Activated CD4-positive, alpha-beta T cell treated with anti-CD3 and anti-CD28 coated beads, Interleukin-2, amount 50 U/mL, for 16 hours (primary cell): ENCODE data around the gene MCTP2.
A peak's percentile ranks its signal among the peaks of the same experiment; 100 is the strongest.

Experiments used
- DNase-seq: peaks from one replicate; pipeline ENCODE4 v3.0.0-alpha.2; 2020

The MCTP2 gene

DNA sequence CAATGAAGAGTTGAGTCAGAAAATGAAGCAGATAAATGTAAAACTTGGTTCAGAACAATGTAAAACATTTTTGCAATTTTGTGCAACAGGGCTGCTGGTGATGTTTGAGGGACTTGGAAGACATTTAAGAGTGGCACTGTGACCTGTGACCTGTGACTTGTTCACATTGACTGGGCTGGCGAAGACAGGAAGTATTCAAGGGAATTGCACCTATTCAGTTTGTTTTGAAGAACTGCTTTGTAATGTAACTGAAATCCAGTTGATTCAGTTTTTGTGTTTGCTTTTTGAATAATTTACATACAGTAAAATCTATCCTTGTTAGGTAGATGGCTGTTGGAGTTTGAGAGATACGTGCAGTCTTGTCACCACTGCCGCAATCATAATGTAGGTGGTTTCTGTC, 35.4 kb downstream of the MCTP2 start:
- no peak for DNase-seq

- no peak for DNase-seq
These were observed 38.6 kb downstream of the MCTP2 start for GRCh38 chr15:94269954-94270353.

GRCh38 chr15:94270570-94270969, 39.2 kb downstream of the MCTP2 start:
- no peak for DNase-seq

- peak; percentile 68 for DNase-seq
These were observed 41.0 kb downstream of the MCTP2 start for GRCh38 chr15:94272251-94272898.

DNA sequence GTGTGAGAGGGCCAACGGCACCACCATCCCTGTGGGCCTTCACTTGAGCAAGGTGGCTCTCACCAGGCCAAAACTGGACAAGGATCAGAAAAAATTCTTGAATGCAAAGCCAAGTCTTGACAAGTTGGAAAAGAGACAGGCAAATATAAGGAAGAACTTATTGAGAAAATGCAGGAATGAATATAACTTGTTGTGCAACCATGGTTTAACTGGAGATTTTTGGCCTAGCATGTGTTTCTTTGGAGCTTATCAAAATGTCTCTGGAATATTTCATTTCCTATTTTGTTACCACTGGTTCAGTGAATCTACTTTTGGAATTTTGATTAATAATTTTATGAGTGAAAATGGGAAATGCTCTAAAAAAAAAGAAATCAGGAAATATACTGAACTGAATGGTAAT, 42.5 kb downstream of the MCTP2 start:
- no peak for DNase-seq

DNA sequence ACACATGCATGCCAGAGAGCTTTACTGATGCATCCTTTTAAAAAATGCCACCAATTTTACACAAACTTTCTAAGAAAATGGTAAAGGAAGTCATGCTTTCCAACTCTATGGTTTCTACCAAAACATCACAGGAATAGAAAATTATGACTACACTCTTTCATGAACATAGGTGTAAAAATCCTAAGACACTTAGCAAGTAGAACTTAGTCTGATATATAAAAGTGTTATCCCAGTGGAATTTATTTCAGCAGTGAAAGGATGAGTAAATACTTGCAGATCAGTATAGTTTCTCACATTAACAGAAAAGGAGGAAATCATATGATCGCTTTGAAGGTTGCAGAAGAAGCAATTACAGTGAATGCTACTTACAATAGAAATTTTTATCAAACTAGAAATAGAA, 43.4 kb downstream of the MCTP2 start:
- DNase-seq = no peak

DNA sequence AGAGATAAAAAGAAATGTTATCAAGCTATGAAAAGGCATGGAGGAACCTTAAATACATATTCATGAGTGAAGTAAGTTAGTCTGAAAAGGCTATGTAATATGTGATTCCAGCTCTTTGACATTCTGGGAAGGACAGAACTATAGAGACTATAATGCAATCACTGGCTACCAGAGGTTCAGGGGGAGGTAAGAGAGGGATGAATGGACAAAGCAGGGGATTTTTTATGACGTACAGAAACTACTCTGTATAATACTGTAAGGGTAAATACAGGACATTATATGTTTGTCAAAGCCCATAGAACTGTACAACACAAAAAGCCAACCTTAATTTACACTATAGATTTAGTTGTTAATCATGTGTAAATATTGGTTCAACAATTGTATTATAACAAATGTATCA, 46.1 kb downstream of the MCTP2 start:
- no peak for DNase-seq

GRCh38 chr15:94279736-94280135, 48.4 kb downstream of the MCTP2 start:
- no peak for DNase-seq

- DNase-seq = no peak
These were observed 48.9 kb downstream of the MCTP2 start for GRCh38 chr15:94280301-94280700.

- no peak for DNase-seq
These were observed 51.2 kb downstream of the MCTP2 start for GRCh38 chr15:94282269-94283250.

GRCh38 chr15:94286583-94286982, 55.2 kb downstream of the MCTP2 start:
- DNase-seq = no peak

DNA sequence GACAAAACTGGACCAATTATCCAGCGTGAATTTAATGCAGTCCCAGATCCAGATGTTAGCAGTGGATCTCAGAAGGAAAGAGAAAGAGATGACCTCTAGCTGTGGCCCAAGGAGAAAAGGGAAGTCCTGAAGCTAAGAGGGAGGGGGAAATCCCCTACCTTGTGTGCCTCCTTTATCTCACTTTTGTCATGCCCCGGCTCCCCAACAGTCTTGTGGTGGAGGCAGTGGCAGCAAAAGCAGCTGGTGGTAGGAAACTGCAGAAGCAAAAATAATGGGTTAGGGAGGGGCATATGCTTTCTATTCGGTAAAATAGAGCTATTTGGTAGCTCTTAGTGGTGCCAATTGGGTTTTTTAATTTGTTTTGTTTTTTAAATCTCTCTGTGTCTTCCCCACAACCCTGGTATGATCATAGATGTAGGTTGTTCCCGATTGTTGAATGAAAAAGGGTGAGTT, 56.5 kb downstream of the MCTP2 start:
- peak; percentile 70 for DNase-seq

DNA sequence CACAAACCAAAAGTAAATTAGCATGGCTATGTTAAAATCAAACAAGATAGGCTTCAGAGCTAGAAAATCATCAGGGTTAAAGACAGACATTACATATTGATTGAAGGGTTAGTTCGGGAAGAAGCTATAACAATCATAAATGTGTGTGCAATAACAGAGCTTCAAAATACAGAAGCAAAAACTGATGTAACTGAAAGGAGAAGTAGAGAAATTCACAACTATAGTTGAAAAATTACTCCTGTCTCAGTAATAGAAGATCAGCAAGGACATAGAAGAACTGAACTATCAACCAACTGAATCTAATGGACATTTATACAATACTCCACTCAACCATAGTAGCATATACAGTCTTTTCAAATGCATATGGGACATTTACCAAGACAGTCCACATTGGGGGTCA, 59.4 kb downstream of the MCTP2 start:
- no peak for DNase-seq

- DNase-seq = no peak
These were observed 62.3 kb downstream of the MCTP2 start for GRCh38 chr15:94293411-94294402.

GRCh38 chr15:94294556-94294955, 63.2 kb downstream of the MCTP2 start:
- no peak for DNase-seq

GRCh38 chr15:94295275-94295674, 63.9 kb downstream of the MCTP2 start:
- DNase-seq = no peak

DNA sequence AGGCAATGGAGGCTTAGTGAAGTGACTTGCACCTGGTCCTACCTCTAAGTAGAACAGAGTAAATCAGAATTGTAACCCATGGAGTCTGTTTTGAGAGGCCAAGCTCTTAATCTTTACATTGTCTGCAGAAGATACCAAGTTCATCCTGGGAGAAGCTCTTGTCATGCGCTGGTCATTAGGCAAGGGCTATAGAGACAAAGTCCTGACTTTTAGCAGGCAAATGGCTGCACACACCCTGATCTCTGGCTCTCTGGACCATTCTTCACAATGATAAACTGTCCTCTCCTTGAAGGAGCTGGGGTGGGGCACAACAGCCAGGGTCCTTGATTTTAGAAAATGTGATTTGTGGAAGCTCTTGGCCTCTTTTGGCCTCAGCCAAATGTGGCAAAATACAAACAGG, 65.4 kb downstream of the MCTP2 start:
- DNase-seq = no peak

GRCh38 chr15:94297558-94297957, 66.2 kb downstream of the MCTP2 start:
- DNase-seq = no peak

GRCh38 chr15:94298364-94298763, 67.0 kb downstream of the MCTP2 start:
- no peak for DNase-seq

DNA sequence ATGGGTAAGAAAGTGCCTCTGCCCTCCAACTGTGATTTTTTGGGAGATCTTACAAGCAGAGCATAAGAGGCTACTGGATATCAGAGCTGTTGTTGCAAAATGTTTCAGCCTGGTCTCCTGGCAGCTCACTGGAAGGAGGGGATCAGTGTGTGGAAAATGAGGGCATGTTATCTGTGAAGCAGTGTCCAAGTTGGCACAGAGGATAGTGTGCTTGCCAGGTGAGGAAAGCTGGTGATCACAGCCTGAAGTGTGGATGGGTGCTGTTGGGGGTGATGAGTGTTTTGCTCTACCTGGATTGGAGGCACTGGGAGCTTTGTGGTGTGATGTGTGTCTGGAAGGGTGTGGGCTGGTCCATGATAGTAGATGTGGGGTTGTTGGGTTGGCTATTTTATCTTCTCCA, 69.3 kb downstream of the MCTP2 start:
- no peak for DNase-seq

- DNase-seq = peak; percentile 85
These were observed 73.8 kb downstream of the MCTP2 start for GRCh38 chr15:94305133-94305532.

DNA sequence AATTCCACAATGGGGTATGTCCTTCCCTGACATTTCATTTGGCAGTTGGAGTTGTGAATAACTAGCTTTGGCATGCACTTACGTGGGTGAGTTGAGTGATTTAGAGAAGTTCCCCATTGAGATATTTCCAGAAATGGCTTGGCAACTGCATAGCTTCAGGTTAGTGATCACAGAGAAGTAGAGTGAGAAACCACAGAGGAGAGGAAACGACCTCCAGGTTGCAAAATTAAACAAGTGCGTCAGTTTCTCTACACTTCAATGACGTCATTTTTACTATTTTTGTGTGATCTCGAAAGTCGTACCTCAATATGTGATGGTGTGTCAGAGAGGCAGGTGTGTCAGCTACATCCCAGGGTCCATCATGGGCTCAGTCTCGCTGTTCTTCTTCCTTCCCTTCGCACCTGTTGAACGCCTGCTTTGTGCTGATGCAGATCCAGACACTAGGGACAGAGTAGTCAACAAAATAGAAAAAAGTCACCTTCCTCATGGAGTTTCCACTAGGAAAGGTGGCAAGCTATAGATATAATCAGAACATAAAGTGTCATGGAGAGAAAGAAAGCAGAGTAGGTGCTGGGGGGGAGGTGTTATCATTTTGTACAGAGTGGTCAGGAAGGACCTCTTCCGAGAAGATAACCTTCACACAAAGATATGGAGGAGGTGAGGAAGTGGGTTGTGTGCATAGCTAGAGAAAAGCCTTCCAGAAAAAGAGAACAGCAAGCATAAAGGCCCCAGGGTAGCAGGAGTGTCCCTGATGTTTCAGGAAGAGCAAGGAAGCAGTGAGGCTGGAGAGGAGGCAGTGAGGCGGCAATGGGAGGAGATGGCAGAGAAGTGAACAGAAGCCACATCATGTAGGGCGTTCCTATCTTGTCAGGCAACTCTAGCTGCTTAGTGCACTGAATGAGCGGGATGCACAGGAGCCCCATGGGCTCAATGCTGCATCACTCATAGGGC, 75.6 kb downstream of the MCTP2 start:
- peak; percentile 89 for DNase-seq
